Left hindlimb (tissue), 1 donor: ENCODE data around the gene SERGEF.
A peak's percentile ranks its signal among the peaks of the same experiment; 100 is the strongest.
"Not testable (repeated sequence)": the region's sequence is repeated elsewhere in the genome, so short reads cannot be mapped to it uniquely, and the experiment has no call there.

Experiments
- DNase-seq: peaks from one replicate; pipeline ENCODE4 v3.0.0-alpha.2; 2018

Gene SERGEF

DNA sequence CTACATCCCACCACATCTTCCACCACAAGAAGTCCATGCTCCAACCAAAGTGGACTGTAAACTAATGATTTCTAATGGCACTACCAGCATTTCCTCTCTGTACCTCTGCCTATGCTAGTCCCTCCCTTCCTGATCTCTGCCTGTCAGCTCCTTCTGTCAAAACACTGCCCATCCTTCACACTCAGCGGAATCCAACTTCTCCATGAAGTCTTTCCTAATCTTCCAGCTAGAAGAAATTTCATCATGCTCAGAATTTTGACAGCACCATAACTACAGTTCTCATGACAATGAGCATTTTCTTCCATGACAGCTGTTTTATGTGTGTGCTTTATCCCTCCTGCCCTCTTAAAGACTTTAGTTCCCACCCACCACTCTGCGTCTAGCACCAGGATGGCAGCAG, 111.4 kb downstream of the SERGEF start:
- DNase-seq, result no peak

DNA sequence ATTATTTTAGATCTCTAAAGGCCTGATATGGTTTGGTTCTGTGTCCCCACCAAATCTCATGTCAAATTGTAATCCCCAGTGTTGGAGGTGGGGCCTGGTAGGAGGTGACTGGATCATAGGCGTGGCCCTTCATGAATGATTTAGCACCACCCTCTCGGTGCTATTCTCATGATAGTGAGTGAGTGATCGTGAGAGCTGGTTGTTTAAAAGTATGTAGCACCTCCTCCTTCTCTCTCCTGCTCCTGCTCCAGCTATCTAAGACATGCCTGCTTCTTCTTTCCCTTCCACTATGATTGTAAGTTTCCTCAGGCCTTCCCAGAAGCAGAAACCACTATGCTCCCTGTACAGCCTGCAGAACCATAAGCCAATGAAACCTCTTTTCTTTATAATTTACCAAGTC, 114.1 kb downstream of the SERGEF start:
- no peak for DNase-seq

DNA sequence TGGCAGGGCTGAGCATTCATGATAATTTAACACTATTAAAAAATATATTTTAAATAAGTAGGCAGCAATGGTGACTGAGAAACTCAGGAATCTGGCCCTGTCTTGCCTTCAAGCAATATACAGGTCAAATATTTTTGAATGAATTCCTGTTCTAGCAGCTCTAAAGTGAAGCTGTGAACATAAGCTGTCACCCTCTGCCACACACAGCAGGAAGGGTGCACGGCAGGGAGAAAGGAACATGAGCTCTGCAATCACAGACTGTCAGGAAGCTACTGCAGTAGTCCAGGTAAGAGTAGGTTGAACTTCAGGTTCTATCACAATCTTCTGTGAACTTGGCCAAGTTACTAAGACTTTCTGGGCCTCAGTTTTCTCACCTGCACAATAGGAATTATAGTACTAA, 114.8 kb downstream of the SERGEF start:
- no peak for DNase-seq

GRCh38 chr11:17897495-17897894, 115.4 kb downstream of the SERGEF start:
- no peak for DNase-seq

- not testable (repeated sequence) for DNase-seq
Observed at GRCh38 chr11:17896496-17897151, 116.2 kb downstream of the SERGEF start.

DNA sequence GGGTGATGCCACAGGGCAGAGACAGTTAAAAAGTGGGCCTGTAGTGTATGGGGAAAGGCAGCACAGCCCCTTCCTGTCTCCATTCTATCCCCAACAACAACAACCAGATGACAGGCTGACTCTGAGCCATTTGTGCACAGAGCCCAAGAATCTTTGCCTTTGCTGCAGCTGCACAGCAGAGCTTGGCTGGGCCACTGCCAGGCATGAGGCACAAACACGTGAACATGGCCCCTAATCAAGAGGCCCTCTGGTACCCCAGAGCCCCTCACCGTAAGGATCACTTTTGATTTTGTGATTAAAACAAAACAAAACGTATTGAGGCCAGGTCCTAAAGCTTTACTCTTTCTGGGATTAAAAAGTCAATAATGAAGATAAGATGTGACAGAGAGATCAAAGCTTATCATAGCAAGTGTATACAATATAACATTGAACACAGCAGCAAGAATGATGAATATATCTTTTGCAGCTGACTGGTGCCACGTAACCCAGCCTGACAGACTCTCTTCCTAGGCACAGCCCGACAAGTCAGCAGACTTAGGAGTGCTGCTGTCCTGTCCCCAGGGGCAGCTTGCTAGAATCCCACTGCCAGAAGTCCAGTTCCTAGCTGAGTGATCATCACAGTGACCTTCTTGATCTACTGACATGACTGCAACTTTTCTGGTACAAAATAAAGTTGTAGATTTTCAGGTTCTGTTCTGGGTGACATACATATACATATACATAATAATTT, 117.8 kb downstream of the SERGEF start:
- DNase-seq, result peak; percentile 44

DNA sequence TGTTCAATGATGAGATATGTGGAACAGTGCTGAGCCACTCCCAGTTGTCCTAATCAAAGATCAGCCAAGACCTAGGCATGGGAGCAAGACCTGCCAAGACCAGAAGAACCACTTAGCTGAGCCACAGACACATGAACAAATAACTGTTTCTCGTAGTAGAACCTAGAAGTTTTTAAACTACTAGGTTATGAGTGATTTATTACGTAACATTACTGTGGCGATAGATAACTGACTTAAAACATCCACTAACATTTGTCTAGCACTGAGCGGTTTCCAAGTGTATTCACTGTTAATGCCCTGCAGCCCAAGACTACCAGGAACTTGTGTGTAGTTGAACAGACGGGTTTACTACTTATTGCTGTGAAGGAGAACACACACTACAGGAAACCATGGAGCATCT, 120.4 kb downstream of the SERGEF start:
- no peak for DNase-seq

- DNase-seq, result no peak
Observed at GRCh38 chr11:17890325-17890724, 122.5 kb downstream of the SERGEF start.

DNA sequence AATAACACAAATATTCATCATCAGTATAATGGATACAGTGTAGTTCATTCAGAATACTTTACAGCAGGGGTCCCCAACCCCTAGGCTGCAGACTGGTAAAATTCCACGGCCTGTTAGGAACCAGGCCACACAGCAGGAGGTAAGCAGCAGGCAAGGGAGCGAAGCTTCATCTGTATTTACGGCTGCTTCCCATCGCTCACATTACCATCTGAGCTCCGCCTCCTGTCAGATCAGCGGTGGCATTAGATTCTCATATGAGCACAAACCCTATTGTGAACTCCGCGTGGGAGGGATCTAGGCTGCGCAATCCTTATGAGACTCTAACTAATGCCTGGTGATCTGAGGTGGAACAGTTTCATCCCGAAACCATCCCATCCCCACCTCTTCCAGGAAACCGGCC, 125.1 kb downstream of the SERGEF start:
- no peak for DNase-seq

DNA sequence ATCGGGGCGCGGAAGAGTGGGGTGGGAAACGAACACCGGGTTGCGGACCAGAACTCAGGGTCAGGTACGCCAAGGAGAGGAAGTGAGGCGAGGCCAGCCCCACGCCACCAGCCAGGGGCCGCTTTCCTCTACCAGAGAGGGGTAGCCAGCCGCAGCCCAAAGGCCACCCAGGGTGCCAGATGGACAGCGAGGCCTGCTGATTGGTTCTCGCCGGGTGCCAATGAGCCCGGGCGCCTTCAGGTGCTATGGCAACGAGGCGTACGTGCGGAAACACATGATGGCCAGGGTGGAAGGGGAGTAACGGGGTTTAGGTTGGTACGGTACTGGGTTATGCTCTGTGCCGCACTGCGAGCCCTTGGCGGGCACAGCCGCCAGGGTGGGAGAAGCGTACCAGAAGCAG, 128.9 kb downstream of the SERGEF start:
- DNase-seq, result no peak

DNA sequence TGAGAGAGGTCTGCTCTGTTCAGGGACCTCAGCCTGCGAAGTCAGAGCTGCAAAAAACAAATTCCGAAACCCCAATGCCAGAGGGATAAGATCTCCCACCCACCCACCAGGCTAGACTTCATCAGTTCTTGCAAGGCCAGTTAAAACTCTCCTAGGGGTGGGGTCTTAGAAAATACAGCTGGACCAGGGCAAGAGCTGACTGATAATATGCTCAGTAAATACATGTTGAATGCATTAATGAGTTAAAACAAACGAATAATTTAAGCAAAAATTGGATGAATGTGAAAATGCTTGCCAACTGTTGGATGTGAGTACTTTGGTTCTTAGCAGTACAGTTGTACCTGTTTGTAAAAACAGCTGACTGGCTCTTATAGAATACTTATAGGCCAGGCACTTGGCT, 129.8 kb downstream of the SERGEF start:
- DNase-seq, result no peak

- DNase-seq, result no peak
Observed at GRCh38 chr11:17878743-17879142, 134.1 kb downstream of the SERGEF start.

- no peak for DNase-seq
Observed at GRCh38 chr11:17877886-17878285, 135.0 kb downstream of the SERGEF start.

- DNase-seq, result no peak
Observed at GRCh38 chr11:17876827-17877226, 136.0 kb downstream of the SERGEF start.

DNA sequence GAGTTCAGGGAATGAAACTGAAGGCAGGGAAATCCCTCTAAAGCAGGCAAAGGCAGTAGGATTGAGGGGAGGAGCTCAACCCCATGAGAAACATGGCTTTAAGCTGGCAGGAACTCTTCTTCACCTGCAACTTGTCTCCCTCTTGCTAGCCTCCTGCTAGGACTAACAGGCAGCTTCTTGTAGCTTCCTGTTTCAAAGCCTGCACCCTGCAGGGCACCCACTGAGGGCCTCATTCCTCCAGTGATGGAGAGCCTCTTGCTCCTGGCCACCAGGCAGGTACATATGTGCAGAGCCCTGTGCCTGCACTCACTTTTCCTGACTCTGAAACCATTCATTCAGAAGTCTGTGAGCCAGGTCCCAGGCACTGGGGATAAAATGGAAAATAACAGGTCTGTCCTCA, 137.0 kb downstream of the SERGEF start:
- no peak for DNase-seq

GRCh38 chr11:17873586-17873985, 139.3 kb downstream of the SERGEF start:
- no peak for DNase-seq

GRCh38 chr11:17868398-17868797, 144.4 kb downstream of the SERGEF start:
- DNase-seq, result not testable (repeated sequence)

GRCh38 chr11:17867341-17867740, 145.5 kb downstream of the SERGEF start:
- DNase-seq, result no peak

DNA sequence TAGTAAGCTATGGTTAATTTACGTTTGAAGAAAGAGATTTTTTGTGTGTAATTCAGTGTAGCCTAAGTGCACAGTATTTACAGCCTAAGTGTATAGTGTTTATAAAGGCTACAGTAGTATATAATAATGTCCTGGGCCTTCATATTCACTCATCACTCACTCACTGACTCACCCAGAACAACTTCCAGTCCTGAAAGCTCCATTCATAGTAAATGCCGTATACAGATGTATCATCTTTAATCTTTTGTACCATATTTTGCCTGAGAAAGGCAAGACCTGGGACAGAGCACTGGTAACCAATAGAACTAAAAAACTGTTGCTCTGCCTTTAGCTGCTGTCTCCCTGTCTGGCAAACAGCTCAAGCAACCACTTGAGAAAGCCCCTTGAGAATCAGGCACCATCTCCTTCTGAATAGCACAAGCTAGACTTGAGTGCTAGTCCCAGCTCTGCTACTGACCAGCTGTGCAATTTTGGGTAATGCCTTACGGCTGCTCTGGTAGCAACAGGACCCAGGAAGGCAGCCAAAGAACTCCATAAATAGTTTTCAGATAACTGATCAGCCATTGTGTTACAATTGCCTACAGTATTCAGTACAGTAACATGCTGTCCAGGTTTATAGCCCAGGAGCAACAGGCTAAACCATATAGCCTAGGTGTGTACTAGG, 146.9 kb downstream of the SERGEF start:
- no peak for DNase-seq

DNA sequence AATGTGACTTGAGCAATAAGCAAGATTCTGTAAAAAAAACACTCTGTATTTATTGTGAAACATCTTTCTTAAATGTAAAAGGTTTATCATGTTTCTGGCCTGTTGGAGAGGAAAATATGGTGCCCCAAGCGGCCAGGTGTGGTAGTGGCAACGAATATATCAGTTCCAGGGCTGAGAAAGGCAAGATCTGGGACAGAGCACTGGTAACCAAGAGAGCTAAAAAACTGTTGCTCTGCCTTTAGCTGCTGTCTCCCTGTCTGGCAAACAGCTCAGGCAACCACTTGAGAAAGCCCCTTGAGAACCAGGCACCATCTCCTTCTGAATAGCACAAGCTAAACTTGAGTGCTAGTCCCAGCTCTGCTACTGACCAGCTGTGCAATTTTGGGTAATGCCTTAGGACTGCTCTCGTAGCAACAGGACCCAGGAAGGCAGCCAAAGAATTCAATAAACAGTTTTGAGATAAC, 148.3 kb downstream of the SERGEF start:
- no peak for DNase-seq

GRCh38 chr11:17861036-17861755, 151.7 kb downstream of the SERGEF start:
- DNase-seq, result no peak

DNA sequence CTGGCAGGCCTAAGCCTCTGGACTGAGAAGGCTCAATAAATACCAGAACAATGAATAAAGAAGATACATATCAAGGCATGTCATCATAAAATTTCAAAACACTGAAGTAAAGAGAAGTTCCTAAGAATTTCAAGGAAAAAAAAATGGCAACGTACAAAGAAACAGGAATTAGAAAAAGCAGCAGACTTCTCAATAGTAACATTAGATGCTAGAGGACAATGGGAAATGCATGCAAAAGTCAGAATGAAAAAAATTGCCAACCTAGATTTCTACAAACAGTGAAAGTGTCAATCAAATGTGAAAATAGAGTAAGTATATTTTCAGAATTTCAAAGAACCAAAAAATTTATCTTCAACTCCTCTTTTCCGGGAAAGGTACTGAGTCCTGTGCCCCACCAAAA, 153.3 kb downstream of the SERGEF start:
- no peak for DNase-seq

DNA sequence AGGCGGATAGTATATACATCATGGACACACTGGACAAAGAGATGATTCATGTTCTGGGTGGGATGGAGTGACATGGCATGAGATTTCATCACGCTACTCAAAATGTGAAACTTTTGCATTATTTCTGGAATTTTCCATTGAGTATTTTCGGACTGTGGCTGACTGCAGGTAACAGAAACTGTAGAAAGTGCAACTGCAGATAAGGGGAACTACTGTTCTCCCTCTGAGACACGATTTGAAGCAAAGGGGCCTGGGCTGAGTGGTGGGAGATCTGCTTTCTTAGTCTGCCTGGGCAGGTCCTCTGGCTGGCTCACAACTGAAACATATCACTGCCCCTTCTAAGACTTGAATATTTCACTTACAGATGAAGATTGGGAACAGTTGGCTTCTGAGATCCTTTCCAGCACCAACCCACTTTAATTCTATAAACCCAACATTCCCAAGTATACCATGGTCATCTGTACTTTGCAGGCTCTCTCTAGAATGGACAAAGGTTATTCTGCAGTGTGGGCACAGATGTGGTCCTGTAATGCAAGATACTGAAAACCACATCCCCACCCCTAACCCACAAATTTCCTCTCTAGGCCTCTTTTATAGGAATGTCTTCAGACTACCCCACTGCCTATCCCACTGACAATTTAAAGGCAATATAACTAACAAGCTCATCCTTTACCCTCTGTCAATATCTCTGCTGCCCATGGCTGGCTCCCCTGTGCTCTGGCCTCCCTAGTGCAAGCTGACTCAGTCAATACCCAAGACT, 157.1 kb downstream of the SERGEF start:
- no peak for DNase-seq
